GM12892 (cell line): ENCODE results near the gene TMEM238.

Experiments used
- POLR2A ChIP-seq: IDR thresholded peaks from 2 replicates; pipeline ENCODE4 v1.6.1; 2011; ENCODE audit warnings: low read depth, low read length, control low read depth
- POLR2AphosphoS5 ChIP-seq: IDR thresholded peaks from 2 replicates; pipeline ENCODE4 v1.6.1; 2011; ENCODE audit warnings: low read depth, low read length, control low read depth

GRCh38 chr19:55391702-55392615, 7.9 kb upstream of the TMEM238 start:
- TF ChIP-seq POLR2A, result 0 out of 2 replicates have a peak, but pooled peaks have one; percentile 1
- TF ChIP-seq POLR2AphosphoS5, result no peak
